HG02642 (cell line): Measurements from ENCODE around the gene RNF19B.
"Not testable (repeated sequence)": the region's sequence is repeated elsewhere in the genome, so short reads cannot be mapped to it uniquely, and the experiment has no call there.

Source experiments
- ATAC-seq: cut with Tn5 transposase; IDR thresholded peaks from one replicate; pipeline ENCODE4 v1.9.1; 2021; ENCODE audit warnings: mild to moderate bottlenecking; ENCODE audit not compliant: unreplicated experiment, poor library complexity

Gene RNF19B

GRCh38 chr1:32934535-32934934 lies 30.1 kb downstream of the RNF19B start:
- ATAC-seq, result no peak

DNA sequence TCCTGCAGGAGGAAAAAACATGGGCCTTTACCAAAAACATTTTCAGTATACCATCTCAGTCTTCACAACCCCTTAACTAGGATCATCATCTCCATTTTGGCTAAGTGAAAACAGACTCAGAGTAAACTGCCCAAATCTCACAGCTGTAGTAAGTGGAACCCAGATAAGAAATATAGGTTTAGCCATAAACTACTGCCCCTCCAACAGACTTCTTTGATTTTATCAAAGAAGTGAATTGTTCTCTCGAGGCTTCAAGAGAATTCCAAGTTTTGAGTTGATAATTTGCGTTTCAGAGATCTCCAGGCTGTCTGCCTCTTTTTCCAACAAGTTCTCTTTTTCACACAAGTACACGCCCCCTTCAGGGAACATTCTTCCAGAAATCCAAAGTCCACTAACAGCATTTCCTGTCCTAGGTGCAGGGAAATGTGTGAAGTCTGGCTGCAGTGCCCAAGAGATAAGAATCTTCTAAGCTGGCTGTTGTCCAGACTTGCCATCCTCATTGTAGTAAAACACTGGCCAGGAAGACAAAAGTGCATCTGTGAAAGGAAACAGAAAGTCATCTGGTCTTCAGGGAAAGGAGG lies 30.8 kb downstream of the RNF19B start:
- ATAC-seq, result no peak

DNA sequence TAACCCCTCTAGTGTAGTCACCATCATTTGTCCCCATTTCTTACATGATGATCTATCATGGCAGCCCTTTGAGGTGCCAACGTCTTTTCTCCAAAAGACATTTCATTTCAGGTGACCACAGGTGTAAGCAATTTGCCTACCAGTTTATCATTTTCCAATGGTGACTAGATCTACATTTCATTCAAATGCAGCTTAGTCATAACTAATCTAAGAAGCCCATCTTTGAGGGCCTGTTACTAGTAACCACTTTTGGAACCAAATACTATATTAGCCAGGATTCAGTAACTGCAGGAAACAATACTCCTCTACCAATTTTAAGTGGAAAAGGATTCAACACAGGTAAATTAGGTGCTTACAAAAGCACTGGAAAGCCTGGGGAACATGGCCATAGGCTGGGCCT lies 32.8 kb downstream of the RNF19B start:
- no peak for ATAC-seq

- ATAC-seq, result no peak
Measured at GRCh38 chr1:32929366-32929765, 35.2 kb downstream of the RNF19B start.

- ATAC-seq, result no peak
Measured at GRCh38 chr1:32928715-32929114, 35.9 kb downstream of the RNF19B start.

- no peak for ATAC-seq
Measured at GRCh38 chr1:32928285-32928684, 36.3 kb downstream of the RNF19B start.

DNA sequence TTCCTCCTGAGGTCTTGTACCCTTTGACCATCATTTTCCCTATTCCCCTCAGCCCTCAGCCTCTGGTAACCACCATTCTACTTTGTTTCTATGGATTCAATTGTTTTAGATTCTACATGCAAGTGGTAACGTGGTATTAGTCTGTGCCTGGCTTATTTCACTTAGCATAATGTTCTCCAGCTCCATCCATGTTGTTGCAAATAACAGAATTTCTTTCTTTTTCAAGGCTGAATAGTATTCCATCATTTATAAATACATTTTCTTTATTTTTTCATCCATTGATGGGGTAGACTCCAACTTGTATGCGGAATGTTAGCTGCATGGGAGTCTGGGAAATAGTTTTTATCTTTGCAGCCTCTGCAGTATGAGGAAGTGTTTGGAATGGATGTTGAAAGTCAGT lies 37.2 kb downstream of the RNF19B start:
- no peak for ATAC-seq

GRCh38 chr1:32926562-32926961 lies 38.0 kb downstream of the RNF19B start:
- no peak for ATAC-seq

- no peak for ATAC-seq
Measured at GRCh38 chr1:32925403-32926162, 39.0 kb downstream of the RNF19B start.

- no peak for ATAC-seq
Measured at GRCh38 chr1:32924881-32925344, 39.7 kb downstream of the RNF19B start.

DNA sequence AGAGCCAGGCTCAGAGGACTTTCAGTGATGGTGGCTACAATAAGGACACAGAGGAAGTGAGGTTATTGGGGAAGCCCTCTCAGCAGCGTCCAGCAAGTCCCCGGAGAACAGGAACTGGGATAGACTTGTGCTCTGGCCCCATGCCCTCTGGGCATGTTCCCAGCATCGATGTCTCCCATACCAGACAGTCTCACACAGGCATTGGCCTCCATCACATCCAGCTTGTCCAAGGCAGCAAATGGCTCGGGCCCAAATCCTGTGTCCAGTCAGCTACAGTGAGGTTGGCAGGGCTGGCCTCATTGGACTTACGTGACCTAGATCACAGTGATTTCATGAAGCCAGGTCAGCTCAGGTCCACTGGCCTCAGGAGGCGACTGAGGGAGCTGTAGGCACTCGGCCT lies 43.8 kb downstream of the RNF19B start:
- no peak for ATAC-seq

GRCh38 chr1:32919811-32920733 lies 44.5 kb downstream of the RNF19B start:
- ATAC-seq, result no peak

DNA sequence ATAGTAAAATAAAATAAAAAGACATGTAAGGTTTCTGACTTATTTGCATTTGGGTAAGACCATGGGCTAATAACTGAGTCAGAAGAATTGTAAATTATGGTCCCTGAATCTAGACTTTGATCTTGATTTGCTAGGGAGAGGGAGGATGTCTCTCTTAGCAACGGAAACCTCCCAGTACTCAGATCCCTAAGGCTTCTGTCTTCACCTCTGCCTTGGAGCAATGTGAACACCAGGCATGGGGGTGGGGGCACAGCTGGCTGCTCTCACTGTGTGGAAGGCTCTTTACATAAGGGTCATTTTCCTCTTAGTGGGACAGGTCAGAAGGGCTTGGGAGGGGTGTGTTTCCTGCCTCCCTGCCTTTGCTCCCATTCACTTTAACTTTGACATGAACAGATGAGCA lies 46.4 kb downstream of the RNF19B start:
- ATAC-seq, result no peak

DNA sequence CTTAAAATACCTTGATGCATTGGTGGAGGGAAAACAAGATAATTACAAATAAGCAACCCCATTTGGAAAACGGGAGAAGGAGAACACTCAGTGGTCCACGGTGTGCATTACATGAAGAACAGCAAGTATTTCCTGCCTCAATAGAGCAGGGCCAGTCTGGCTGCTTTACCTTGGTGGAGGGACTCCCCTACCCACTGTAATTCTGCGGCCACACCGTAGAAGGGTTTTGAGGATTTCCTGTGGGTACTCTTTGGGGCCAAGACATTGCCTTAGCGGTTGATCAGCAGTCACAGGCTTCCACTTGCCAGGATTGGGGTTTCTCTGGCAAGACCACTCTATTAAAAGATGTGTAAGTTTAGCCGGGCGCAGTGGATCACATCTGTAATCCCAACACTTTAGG lies 47.1 kb downstream of the RNF19B start:
- no peak for ATAC-seq

- no peak for ATAC-seq
Measured at GRCh38 chr1:32915766-32916706, 48.6 kb downstream of the RNF19B start.

DNA sequence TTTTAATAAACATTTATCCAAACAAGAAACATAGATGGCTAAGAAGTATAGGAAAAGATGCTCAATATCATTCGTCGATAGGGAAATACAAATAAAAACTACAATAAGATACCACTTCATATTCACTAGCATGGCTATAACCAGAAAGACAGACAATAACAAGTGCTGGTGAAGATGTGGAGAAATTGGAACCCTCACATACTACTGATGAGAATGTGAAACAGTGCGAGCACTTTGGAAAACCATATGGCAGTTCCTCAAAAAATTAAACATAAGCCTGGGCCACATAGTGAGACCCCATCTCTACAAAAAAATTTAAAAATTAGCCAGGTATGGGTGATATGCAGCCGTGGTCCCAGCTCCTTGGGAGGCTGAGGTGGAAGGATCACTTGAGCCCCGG lies 54.3 kb downstream of the RNF19B start:
- no peak for ATAC-seq

DNA sequence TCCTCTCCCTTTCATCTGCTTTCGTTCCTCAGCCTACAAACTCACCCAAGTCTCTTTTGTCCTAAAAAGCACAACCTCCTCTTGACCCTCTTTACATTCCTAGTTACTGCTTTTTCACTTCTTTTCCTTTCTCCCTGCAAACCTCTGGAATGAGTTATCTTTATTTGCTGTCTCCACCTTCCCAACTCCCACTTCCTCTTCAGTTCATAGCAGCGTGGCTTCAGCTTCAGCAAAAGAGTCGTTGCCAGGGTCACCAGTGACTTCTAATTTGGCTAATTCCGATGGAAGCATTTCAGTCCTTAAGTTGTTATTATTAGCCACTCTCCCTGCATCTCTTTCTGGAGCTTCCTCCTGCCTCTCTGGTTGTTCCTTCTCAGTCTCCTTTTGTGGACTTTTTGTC lies 57.2 kb downstream of the RNF19B start:
- ATAC-seq, result no peak

DNA sequence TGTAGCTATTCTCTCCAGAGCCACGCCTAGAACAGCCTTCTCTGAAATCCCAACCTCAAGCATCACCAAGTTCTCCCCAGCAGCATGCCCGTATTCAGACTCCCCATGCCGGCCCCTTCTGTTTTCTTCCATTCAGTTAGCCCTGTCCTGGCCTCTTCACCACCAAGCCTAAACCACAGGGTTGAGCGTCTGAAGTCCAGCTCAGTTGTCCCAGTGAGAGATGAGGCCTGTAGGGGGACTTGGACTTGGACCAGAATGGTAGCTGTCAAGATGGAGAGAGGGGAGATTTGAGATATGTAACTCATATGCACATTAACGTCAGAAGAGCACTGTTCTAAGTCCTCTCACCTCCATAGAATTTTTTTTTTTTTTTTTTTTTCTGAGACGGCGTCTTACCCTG lies 58.0 kb downstream of the RNF19B start:
- no peak for ATAC-seq

GRCh38 chr1:32905588-32905987 lies 59.0 kb downstream of the RNF19B start:
- not testable (repeated sequence) for ATAC-seq

DNA sequence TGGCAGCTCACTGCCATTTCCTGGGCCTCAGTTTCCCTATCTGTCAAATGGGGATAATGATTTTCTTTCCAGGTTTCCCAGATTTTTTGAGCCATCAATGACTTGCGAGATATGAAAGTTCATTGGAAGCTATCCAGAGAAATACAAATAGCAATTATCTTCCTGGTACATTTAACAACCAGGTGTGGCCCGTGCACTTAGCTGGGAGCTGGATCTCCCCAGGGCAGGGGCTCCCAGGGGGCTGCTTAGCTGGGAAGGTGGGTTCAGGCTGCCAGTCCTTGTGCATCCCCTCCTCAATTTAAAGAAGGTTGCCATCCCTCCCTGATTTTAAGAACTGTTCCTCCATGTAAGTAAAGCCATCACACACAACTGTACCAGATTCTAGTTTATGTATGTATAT lies 59.8 kb downstream of the RNF19B start:
- no peak for ATAC-seq
